Neural cell (in vitro differentiated cells): Measurements from ENCODE around the gene RASGEF1B. TPM values are rescaled to one million over a fixed set of nuclear protein-coding genes. Genes with fewer than 3 reads are reported as not detected.

Experiments
- H2AFZ ChIP-seq: fragments of 200-600, 300-800 bp; sonication (generic), shearing (Covaris generic); 2 replicates; pipeline ENCODE4 v1.6.0; 2014; ENCODE audit warnings: low read depth, mild to moderate bottlenecking, antibody characterized with exemption, low read length, moderate library complexity
- H3F3A ChIP-seq: fragments of 200-600 bp; shearing (Covaris generic); 2 replicates; pipeline ENCODE4 v1.6.1; 2016; ENCODE audit warnings: mild to moderate bottlenecking, moderate library complexity, mixed read lengths, antibody characterized with exemption, low read length; ENCODE audit not compliant: insufficient read depth, poor library complexity, severe bottlenecking
- H3K27ac ChIP-seq: fragments of 200-600, 300-800 bp; sonication (generic), shearing (Covaris generic); 2 replicates; pipeline ENCODE4 v1.5.1; 2014; ENCODE audit warnings: mild to moderate bottlenecking, low read length, moderate library complexity
- H3K27me3 ChIP-seq: fragments of 300-800, 200-600 bp; sonication (generic), shearing (Covaris generic); 2 replicates; pipeline ENCODE4 v1.6.0; 2014; ENCODE audit warnings: mild to moderate bottlenecking, low read depth, low read length, moderate library complexity; ENCODE audit not compliant: insufficient read depth
- H3K36me3 ChIP-seq: fragments of 300-800, 200-600 bp; sonication (generic), shearing (Covaris generic); 2 replicates; pipeline ENCODE4 v1.5.1; 2014; ENCODE audit warnings: mild to moderate bottlenecking, antibody characterized with exemption, low read length, moderate library complexity; ENCODE audit not compliant: insufficient read depth
- H3K4me2 ChIP-seq: fragments of 300-800, 200-600 bp; sonication (generic), shearing (Covaris generic); 2 replicates; pipeline ENCODE4 v1.6.0; 2014; ENCODE audit warnings: mild to moderate bottlenecking, low read length
- H3K4me3 ChIP-seq: fragments of 300-800, 200-600 bp; sonication (generic), shearing (Covaris generic); 2 replicates; pipeline ENCODE4 v1.5.1; 2014; ENCODE audit warnings: mild to moderate bottlenecking, low read length, moderate library complexity
- H3K79me2 ChIP-seq: fragments of 200-600 bp; shearing (Covaris generic); replicated peaks from 2 replicates; pipeline ENCODE4 v1.6.0; 2014; ENCODE audit warnings: mild to moderate bottlenecking, low read length, moderate library complexity; ENCODE audit not compliant: insufficient read depth
- H3K9ac ChIP-seq: fragments of 300-800, 200-600 bp; sonication (generic), shearing (Covaris generic); 2 replicates; pipeline ENCODE4 v1.6.1; 2016; ENCODE audit warnings: mild to moderate bottlenecking, low read length, mixed read lengths
- H3K9me2 ChIP-seq: fragments of 200-600 bp; shearing (Covaris generic); 2 replicates; pipeline ENCODE4 v1.6.1; 2016; ENCODE audit warnings: mild to moderate bottlenecking, low read length, mixed read lengths; ENCODE audit not compliant: insufficient read depth
- H3K9me3 ChIP-seq: fragments of 200-600, 300-800 bp; sonication (generic), shearing (Covaris generic); 2 replicates; pipeline ENCODE4 v1.6.1; 2016; ENCODE audit warnings: mild to moderate bottlenecking, mixed run types, low read length, moderate library complexity, mixed read lengths
- H4K20me1 ChIP-seq: fragments of 200-600 bp; shearing (Covaris generic); 2 replicates; pipeline ENCODE4 v1.6.1; 2016; ENCODE audit warnings: mild to moderate bottlenecking, mixed run types; ENCODE audit not compliant: insufficient read depth
- EP300 ChIP-seq: fragments of 450-650 bp; conservative IDR thresholded peaks from 2 replicates; pipeline ENCODE4 v1.6.1; 2014; ENCODE audit warnings: antibody characterized with exemption, mild to moderate bottlenecking, moderate library complexity; ENCODE audit not compliant: poor library complexity, severe bottlenecking
- EZH2 ChIP-seq: fragments of 200-600, 300-800 bp; shearing (Covaris generic), sonication (generic); IDR thresholded peaks from 2 replicates; pipeline ENCODE4 v1.6.1; 2014; ENCODE audit warnings: antibody characterized with exemption, low read length, borderline replicate concordance, mild to moderate bottlenecking; ENCODE audit not compliant: insufficient read depth, poor library complexity, severe bottlenecking
- MXI1 ChIP-seq: fragments of 450-650 bp; conservative IDR thresholded peaks from 2 replicates; pipeline ENCODE4 v1.6.1; 2014; ENCODE audit warnings: antibody characterized with exemption, mild to moderate bottlenecking; ENCODE audit not compliant: poor library complexity, severe bottlenecking
- POLR2AphosphoS5 ChIP-seq: IDR thresholded peaks from 2 replicates; pipeline ENCODE4 v1.6.1; 2012
- RAD21 ChIP-seq: fragments of 450-650 bp; conservative IDR thresholded peaks from 2 replicates; pipeline ENCODE4 v1.6.1; 2014; ENCODE audit warnings: antibody characterized with exemption, mild to moderate bottlenecking, moderate library complexity
- SMC3 ChIP-seq: fragments of 450-650 bp; conservative IDR thresholded peaks from 2 replicates; pipeline ENCODE4 v1.6.1; 2014; ENCODE audit warnings: antibody characterized with exemption, mild to moderate bottlenecking, moderate library complexity; ENCODE audit not compliant: poor library complexity
- polyA plus RNA-seq: library from polyadenylated mRNA; depleted of rRNA; stranded (reverse); fragments of >200 nt; gene quantifications from 2 replicates; pipeline ENCODE4 v1.2.3, GENCODE V29; 2014
- TF ChIP-seq, protein P1 (sequence below): IDR thresholded peaks from 2 replicates; pipeline ENCODE4 v1.6.1; 2012; ENCODE audit warnings: borderline replicate concordance
- TF ChIP-seq, protein P2 (sequence below): fragments of 450-650 bp; IDR thresholded peaks from 2 replicates; pipeline ENCODE4 v1.5.1; 2014; ENCODE audit warnings: antibody characterized with exemption, mild to moderate bottlenecking, moderate library complexity; ENCODE audit not compliant: poor library complexity, severe bottlenecking

RASGEF1B gene
- polyA plus RNA-seq, 1 donor from 2014 or later: 21.5 TPM

GRCh38 chr4:81492606-81493230, 21.0 kb upstream of the RASGEF1B start:
- Histone ChIP-seq H3K4me2 (no peak overlapping the region), H3K27ac (no peak overlapping the region), H3F3A (no peaks in the 10 kb centered on the region), H3K27me3 (no peaks in the 10 kb centered on the region), H3K9me3 (no peaks in the 10 kb centered on the region), H3K4me3 (no peak overlapping the region), H2AFZ (no peak overlapping the region), H3K9me2 (no peaks in the 10 kb centered on the region), H3K36me3 (no peaks in the 10 kb centered on the region), H4K20me1 (no peaks in the 10 kb centered on the region), H3K79me2 (no peaks in the 10 kb centered on the region), H3K9ac (no peak overlapping the region)
- TF ChIP-seq, protein P1, sequence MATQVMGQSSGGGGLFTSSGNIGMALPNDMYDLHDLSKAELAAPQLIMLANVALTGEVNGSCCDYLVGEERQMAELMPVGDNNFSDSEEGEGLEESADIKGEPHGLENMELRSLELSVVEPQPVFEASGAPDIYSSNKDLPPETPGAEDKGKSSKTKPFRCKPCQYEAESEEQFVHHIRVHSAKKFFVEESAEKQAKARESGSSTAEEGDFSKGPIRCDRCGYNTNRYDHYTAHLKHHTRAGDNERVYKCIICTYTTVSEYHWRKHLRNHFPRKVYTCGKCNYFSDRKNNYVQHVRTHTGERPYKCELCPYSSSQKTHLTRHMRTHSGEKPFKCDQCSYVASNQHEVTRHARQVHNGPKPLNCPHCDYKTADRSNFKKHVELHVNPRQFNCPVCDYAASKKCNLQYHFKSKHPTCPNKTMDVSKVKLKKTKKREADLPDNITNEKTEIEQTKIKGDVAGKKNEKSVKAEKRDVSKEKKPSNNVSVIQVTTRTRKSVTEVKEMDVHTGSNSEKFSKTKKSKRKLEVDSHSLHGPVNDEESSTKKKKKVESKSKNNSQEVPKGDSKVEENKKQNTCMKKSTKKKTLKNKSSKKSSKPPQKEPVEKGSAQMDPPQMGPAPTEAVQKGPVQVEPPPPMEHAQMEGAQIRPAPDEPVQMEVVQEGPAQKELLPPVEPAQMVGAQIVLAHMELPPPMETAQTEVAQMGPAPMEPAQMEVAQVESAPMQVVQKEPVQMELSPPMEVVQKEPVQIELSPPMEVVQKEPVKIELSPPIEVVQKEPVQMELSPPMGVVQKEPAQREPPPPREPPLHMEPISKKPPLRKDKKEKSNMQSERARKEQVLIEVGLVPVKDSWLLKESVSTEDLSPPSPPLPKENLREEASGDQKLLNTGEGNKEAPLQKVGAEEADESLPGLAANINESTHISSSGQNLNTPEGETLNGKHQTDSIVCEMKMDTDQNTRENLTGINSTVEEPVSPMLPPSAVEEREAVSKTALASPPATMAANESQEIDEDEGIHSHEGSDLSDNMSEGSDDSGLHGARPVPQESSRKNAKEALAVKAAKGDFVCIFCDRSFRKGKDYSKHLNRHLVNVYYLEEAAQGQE: no peak
- no peak for TF ChIP-seq POLR2AphosphoS5

DNA sequence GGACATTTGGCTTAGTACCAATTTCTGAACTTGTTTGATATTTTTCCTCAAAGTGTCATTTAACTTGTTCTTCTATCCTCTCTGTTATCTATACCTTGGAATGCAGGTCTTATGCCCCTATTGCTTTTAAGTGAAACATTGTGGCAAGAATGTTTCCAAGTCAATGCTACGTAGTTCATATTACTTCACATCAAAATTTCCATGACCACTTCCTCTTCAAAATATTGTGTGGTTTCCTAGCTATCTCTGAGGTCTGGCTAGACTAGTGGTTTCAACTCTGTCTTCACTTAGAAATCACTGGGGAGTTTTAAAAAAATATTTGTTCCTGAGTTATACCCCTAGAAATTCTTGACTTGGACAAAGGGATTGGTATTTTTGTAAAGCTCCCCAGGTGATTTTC, 20.2 kb upstream of the RASGEF1B start:
- H3K4me3 ChIP-seq: no peak overlapping the region
- H3K27me3 ChIP-seq: no peaks in the 10 kb centered on the region
- no peak overlapping the region for H2AFZ ChIP-seq
- H3K9ac ChIP-seq: no peak overlapping the region
- no peak overlapping the region for H3K27ac ChIP-seq
- H3K9me3 ChIP-seq: no peaks in the 10 kb centered on the region
- no peaks in the 10 kb centered on the region for H3K79me2 ChIP-seq
- H3K36me3 ChIP-seq: no peaks in the 10 kb centered on the region
- no peaks in the 10 kb centered on the region for H3F3A ChIP-seq
- no peaks in the 10 kb centered on the region for H4K20me1 ChIP-seq
- H3K9me2 ChIP-seq: no peaks in the 10 kb centered on the region
- H3K4me2 ChIP-seq: no peak overlapping the region
- TF ChIP-seq EP300 (no peak), RAD21 (no peak), POLR2AphosphoS5 (no peak), EZH2 (no peak), MXI1 (no peak), SMC3 (no peak)
- TF ChIP-seq, protein P2, sequence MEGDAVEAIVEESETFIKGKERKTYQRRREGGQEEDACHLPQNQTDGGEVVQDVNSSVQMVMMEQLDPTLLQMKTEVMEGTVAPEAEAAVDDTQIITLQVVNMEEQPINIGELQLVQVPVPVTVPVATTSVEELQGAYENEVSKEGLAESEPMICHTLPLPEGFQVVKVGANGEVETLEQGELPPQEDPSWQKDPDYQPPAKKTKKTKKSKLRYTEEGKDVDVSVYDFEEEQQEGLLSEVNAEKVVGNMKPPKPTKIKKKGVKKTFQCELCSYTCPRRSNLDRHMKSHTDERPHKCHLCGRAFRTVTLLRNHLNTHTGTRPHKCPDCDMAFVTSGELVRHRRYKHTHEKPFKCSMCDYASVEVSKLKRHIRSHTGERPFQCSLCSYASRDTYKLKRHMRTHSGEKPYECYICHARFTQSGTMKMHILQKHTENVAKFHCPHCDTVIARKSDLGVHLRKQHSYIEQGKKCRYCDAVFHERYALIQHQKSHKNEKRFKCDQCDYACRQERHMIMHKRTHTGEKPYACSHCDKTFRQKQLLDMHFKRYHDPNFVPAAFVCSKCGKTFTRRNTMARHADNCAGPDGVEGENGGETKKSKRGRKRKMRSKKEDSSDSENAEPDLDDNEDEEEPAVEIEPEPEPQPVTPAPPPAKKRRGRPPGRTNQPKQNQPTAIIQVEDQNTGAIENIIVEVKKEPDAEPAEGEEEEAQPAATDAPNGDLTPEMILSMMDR: no peak
- TF ChIP-seq, protein P1: no peak
